ENCODE measurements around the gene INHBC. TPM values are rescaled to one million over a fixed set of nuclear protein-coding genes. Genes with fewer than 3 reads are reported as not detected.

Gene INHBC
- total and polyA plus RNA-seq, 7 donors, result 0.05 to 0.21 (median 0.18) TPM; not detected in 4

- Histone ChIP-seq H3K4me1 (no peaks in the 10 kb centered on the region), H3K9me3 (no peaks in the 10 kb centered on the region), H3K36me3 (ENCODE audit: insufficient read depth in 1 of 2, low read depth in 1 of 2) (peaks cover 19 to 68% of the 10 kb centered on the region in 2 donors), H3K27ac (no peak overlapping the region), H3K27me3 (ENCODE audit: insufficient read depth in 3 of 3, low read length in 2 of 3) (no peaks in the 10 kb centered on the region), H3K4me3 (no peak overlapping the region)
- no peak for DNase-seq
- intact Hi-C loops (cut with DNase I), result no loop called here
- TF ChIP-seq CTCF (IDR thresholded peaks at IDR 0.05), result no peak
- ATAC-seq, result no peak
Observed at GRCh38 chr12:57496822-57497221, 62.2 kb downstream of the INHBC start.

- WGBS, 3 donors, result 83 to 95% (median 92%) methylated on average over 12 of the region's 12 CpGs
- TF ChIP-seq CTCF (IDR thresholded peaks at IDR 0.05), result no peak
- DNase-seq (no peak), ATAC-seq (peak in 2 of 4 donors; percentile 14 to 42)
- H3K4me3 ChIP-seq, result no peak overlapping the region
- no peaks in the 10 kb centered on the region for H3K27me3 ChIP-seq (ENCODE audit: insufficient read depth in 3 of 3, low read length in 2 of 3)
- peaks cover 23 to 72% of the 10 kb centered on the region in 2 donors for H3K36me3 ChIP-seq (ENCODE audit: insufficient read depth in 1 of 2, low read depth in 1 of 2)
- H3K9me3 ChIP-seq, result no peaks in the 10 kb centered on the region
- intact Hi-C loops (cut with DNase I), result no loop called here
- no peak overlapping the region for H3K27ac ChIP-seq
- H3K4me1 ChIP-seq, result no peaks in the 10 kb centered on the region
Observed at GRCh38 chr12:57497223-57498131, 62.9 kb downstream of the INHBC start.

DNA sequence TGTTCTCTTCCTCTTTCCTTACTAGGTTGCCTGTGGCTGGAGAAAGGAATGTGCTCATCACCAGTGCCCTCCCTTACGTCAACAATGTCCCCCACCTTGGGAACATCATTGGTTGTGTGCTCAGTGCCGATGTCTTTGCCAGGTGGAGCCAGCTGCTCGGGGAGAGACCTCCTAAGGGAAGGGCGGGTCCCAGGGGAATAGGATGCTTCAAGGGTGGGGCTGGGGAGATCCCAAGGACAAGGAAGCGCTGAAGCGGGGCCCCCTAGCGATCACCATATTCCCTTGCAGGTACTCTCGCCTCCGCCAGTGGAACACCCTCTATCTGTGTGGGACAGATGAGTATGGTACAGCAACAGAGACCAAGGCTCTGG is 63.5 kb downstream of the INHBC start:
- Histone ChIP-seq H3K36me3 (ENCODE audit: insufficient read depth in 1 of 2, low read depth in 1 of 2) (peaks cover 18 to 74% of the 10 kb centered on the region in 2 donors), H3K4me3 (no peak overlapping the region), H3K27me3 (ENCODE audit: insufficient read depth in 3 of 3, low read length in 2 of 3) (no peaks in the 10 kb centered on the region), H3K27ac (no peak overlapping the region), H3K4me1 (no peaks in the 10 kb centered on the region), H3K9me3 (no peaks in the 10 kb centered on the region)
- 79 to 84% (median 81%) methylated on average over 9 of the region's 9 CpGs for WGBS, 3 donors
- intact Hi-C loops (cut with DNase I), result no loop called here
- no peak for ATAC-seq
- no peak for DNase-seq
- TF ChIP-seq CTCF (IDR thresholded peaks at IDR 0.05), result no peak

- no peaks in the 10 kb centered on the region for H3K27me3 ChIP-seq (ENCODE audit: insufficient read depth in 3 of 3, low read length in 2 of 3)
- TF ChIP-seq CTCF (IDR thresholded peaks at IDR 0.05), result no peak
- ATAC-seq, result no peak
- no peaks in the 10 kb centered on the region for H3K9me3 ChIP-seq
- no peaks in the 10 kb centered on the region for H3K4me1 ChIP-seq
- peaks cover 18 to 79% of the 10 kb centered on the region in 2 donors for H3K36me3 ChIP-seq (ENCODE audit: insufficient read depth in 1 of 2, low read depth in 1 of 2)
- no peak overlapping the region for H3K4me3 ChIP-seq
- no peak overlapping the region for H3K27ac ChIP-seq
- WGBS, 3 donors, result 93 to 98% (median 93%) methylated on average over 4 of the region's 4 CpGs
- intact Hi-C loops (cut with DNase I), result no loop called here
- no peak for DNase-seq
Observed at GRCh38 chr12:57498571-57498970, 64.0 kb downstream of the INHBC start.
